Embryonic facial prominence (tissue), 1 donor: ENCODE measurements around the gene SUGCT.

ENCODE experiments used
- DNase-seq: peaks from one replicate; pipeline ENCODE4 v3.0.0-alpha.2; 2016; ENCODE audit errors: extremely low spot score

SUGCT gene

DNA sequence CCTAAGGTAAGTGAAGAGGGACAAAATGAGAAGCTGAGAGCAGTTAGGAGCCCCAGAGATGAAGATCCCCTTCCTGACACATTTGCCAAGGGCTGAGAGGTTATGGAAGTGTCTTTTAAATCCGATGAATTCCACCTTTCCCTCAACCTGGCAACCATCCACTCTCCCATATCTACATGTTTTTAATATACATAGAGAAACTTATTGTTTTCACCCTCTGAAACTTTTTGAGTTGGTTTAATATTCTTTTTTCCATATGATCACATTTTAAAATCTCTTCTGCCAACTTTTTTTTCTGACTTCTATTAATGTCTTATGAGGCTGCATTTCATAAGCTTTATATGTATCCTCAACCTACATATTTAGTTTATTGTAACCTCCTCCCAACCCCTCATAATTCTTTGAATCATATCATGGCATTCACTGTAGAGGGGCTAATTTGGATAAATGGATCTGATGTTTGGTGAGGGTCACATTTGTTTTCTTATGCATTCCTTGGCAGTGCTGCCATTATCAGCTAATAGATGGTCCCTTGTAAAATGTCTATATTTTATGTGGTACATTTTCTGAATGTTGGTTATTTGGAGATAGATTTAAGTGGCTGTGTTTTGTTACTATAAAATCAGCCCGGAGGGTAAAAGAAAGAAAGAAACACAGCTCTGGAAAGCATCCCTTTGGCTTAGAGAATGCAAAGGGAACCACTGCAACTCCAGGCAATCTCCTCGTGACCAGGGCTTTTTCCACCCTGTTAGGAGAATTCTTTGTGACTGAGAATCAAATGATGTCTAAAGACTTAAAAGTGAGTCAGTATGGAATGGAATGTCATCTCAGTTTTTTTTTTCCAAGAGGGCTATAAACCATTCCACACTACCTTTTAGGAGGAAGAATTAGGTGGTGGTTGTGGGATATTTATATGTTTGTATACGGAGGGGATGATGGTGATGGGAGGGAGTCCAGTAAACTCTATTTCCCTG lies 334.4 kb downstream of the SUGCT start:
- DNase-seq, result no peak

DNA sequence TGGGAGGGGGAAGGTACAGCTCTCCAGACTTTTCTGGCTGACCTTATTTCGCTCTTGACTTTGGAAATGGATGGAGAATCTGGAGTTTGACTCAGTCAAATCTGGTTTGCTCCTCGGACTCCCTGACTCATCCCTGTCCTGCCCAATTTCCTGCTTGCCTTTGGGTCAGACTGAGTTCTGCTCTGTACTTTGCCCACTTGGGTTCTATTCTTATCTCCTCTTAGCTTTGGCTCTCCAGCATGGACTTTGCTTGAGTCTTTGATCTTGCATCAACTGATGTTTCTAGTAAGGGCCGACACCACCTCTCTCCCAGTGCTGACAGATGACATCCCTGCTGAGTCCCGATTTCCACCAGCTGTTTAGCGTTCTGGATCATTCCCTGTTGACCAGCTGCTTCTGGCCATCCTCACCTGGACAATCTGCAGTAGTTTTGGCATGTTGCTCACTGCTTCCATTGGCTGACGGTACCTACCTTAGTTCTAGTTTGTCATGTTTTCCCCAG lies 335.3 kb downstream of the SUGCT start:
- DNase-seq, result no peak

DNA sequence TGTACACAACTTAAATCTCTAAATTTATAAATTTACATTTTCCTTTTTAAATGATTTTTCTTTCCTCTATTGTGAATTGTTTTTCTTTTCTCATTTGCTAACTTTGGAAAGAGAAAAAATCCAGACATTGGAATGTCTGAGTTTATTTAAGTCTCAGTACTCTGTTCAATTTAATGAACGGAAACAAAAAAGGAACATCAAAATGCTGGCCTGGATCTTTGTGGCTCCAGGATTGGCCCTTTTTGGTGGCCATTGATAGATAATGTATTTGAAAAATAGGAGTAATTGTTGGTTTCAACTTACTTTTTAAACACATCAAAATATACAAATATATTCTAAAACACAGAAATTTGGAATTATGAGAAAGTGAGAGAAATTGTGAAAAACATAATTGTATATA lies 336.0 kb downstream of the SUGCT start:
- DNase-seq, result no peak

DNA sequence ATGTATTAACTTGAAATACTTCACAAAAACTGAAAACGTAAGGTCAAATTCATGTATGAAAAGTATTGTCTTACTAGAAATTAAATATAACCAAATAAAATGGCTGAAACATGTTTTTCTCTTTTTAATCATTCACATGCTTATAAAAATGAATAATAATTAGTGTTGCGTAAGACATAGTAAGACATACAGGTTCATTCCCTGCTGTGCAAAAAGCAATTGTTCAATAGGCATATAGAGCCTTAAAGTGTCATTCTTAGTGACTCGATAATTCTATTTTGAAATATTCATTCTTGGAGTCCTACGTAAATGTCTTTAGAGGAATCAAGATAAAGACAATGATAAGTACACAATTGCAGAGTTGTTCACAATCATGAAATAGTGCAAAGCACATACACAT lies 337.1 kb downstream of the SUGCT start:
- no peak for DNase-seq

DNA sequence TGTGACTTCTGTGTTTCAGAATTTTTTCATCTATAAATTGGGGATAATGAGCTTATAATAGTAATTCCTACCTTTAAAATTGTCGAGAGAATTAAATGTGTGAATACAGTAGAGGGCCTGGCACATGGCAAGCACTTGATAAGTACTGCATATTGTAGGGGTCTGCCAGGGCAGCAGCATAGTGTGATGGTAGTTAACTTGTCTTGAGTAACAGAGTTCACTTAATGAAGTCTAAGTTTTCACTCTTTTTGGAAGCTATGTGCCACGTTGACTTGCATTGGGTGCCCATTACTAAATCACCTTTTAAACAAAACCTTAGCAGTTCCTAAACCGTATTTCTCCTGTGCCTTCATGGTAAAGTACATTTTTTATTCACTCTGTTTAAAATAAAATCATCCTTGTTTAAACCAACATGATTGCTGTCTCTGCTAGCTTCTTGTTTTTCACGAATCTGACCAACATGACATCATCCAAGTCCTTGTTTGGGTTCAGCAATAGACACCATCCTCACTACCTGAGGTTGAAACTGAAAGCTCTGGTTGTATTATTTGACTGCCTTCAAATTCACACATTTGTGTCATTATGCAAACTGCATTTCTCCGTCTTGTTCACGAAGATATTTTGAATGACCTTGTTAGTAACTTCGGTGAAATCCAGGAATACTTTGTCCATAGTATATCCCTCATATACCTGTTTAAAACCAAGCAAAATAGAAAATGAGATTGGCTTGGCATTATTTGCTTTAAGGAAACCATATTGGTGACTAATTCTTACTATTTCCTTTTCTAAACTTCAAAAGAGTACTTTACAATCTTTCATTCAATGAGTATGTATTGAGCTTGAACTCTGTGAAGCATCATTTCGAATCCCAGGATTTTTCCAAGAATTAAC lies 340.2 kb downstream of the SUGCT start:
- DNase-seq, result no peak

DNA sequence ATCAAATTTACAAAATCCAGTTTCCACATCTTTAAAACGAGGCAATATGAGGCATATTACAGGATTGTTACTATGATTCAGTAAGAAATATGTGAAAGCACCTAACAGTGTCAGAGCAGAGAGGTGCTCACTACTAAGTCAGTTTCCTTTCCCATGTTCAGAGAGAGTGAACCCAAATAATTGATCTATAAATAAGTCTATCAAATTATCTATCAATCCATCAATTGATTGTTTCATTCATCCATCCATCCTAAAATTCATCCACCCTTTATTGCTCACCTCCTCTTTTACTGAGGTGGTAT lies 340.8 kb downstream of the SUGCT start:
- DNase-seq, result no peak

DNA sequence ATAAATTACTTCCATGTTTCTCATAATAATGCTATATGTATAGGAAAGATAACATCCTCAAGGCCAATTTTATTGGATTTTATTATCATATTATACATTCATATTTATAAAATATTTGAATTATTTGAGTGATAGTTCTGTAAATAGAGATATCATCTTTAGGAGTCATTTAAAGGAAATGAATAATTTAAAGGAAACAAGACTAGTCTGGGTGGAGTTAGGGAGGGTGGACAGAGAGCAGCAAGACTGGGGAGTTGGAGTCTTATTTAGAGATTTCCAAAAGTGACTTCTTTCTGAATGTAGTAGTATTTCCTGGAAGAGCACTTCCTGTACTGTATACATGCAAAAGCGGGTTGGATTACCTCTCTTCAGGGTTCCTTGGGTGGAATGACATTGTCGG lies 342.3 kb downstream of the SUGCT start:
- no peak for DNase-seq

DNA sequence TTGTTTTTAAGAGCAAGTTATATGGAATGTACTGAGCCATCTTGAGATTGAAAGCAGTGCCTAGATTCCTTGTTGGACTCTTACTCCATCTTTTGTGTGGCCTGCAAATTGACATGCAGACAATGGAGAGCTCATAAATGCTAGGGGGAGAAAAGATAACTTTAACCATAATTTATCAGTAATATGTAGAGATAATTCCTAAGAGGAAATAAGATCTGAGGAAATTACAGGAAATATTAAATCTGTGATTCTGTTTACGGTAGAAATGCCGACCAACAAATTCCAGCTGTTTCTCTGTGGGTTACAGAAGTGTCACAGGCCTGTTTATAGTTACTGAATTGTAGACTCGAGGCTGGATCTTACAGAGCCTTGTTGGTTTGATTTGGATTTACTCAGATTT lies 348.0 kb downstream of the SUGCT start:
- DNase-seq, result no peak

DNA sequence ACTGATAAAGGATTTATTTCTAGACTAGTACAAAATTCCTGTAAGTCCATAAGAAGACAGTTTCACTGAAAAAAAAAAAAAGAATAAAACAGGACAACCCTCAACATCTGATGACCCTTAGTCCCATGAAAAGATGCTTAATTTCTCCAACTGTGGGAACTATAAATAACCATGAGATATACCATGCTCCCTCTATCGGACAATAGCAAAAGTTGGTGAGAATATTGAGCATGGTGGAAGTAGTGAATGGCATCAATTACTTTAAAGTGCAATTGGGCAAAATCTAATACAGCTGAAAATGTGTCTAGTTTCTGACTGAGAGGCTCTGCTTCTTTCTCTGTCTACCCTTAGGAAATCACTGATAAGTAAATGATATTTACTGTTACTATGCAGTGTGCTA lies 348.8 kb downstream of the SUGCT start:
- no peak for DNase-seq

DNA sequence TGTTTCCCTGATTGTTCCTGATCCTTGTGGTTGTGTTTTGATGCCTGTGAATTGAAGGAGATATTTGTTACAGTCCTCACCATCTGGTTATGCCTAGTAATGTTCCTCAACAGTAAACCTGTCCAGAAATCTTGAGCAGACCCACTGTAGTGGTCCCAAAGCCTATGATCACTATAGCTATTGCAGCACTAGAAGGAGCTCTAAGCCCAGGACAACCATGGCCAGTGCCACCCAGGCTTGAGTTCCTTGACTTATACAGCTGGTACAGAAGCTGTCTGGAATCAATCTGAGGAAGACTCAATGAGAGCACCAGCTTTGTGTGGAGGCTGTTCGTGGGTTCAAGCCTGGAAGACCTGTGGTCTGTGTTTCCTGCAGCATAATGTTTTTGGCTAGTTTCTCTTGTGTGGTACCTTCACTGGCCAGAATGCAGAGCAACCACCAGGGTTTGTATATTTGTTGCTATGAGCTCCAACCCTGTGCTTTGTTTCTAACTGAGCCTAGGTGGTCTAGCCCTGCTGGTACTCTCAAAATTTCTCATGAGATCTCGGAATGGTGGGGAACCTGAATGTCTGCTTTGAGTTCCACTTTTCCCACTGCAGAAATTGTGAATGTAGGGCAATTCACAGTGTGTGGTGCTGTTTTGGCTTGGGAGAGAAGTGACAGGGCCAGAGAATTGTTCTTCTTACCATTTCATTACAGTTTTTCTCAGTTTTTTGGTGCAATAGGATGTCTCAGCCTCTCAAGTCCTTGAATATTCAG lies 355.2 kb downstream of the SUGCT start:
- DNase-seq, result no peak

DNA sequence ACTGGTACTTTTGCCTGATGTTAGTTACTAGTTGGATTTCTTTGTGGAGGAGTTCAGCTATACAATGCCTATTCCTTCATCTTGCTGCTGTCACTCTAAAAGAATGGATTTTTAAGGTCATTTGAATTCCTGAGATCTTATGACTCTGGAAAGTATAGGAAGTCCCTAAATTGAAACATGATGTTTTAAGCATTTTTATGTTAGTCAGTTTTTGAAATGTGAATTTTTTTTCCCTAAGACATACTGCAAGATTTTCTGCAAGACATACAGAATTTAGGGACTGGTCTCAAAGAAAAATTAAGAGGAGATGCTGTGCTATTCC lies 355.8 kb downstream of the SUGCT start:
- DNase-seq, result no peak

DNA sequence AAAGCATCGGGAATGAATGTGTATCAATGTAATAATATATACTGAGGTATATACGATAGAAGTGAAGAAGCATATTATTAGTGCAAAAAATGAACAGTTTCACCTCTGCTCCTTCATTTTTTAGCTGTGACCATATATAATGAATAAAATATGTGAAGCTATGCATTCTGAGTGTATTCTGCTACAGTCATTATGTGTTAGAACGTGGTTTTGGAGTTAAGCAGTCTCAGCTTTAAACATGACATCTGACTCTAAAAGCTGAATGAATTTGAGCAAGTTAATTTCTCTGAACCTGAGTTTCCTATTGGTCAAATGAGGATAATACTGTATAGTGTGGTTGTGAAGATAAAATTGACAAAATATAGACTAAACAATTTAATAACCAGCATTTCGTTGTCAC lies 358.1 kb downstream of the SUGCT start:
- no peak for DNase-seq

DNA sequence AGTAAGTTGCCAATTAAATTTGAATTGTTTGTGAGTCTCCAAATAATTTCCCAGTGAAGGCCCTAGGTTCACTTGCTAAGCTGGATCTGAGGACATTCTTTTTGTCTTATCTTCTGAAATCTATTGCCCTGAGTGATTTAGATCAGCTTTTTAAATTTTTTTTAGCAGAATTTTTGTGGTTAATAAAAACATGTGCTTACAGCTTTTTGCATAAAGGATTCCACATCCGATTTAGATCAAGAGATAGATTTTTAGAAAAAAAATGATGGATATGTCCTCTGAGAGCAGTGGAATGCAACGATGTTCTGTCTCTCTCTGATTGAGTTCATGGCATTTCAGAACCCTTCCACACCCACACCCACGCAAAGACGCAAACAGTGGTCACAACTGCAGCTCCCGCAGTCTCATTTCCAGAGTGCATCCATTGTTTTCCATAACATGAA lies 358.8 kb downstream of the SUGCT start:
- no peak for DNase-seq

DNA sequence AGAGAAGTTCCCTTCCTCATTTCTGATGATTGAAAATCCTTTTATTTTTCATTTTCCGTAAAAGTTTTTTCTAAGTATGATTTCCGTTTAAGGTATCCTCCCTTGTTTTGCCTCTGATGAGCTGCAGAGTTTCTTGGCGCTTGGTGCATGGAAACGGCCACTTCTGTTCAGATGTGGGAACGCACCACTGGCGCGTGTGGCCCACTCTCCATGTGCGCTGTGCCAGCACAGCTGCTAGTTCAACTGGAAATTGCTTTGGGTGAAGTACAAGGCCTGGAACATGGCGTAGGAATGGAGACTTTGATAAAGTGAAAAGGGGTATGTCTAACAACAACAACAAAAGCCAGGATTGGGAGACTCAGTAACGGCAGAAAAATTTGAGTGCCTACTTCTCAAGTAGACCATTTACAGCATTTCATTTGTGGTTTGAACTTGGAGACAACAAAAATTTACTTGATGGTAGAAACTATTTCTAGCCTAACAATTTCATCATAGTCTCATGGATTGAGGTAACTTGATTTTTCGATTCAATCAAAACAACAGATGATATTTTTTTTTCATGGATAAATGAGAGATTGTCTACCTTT lies 364.2 kb downstream of the SUGCT start:
- DNase-seq, result no peak

DNA sequence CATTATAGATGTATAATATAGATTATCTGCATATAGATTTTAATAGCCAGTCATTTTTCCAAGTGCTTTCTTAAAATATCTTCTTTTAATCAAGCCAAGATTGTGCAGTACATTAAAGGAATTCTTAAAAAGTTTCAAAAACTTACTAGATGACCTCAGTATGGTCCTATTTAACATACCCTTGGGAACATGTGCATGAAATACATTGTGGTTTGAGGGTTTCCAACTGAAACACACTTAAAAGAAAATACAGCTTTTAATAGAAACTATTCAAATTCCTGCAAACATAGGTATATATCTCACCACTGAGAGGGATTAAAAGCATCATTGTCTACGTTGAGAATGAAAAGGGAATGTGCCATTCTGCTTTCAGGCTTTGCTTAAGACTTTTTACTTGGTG lies 364.9 kb downstream of the SUGCT start:
- no peak for DNase-seq

DNA sequence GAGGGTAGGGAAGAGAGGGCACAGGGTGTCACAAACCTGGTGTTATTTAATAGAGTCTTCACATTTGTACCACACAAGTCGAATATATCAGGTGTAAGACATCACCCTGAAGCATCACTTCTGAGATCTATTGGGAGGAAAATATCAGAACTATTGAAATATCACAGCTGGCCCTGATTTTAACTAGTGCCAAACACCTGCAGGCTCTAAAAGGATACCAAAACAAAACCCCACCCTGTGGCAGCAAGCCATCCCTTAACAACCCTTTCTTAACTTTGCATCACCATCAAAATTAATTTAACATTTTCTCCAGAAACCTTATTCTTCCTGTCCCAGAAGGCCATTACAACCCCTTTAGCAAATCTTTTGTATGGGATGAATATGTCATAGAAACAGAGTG lies 365.4 kb downstream of the SUGCT start:
- no peak for DNase-seq

DNA sequence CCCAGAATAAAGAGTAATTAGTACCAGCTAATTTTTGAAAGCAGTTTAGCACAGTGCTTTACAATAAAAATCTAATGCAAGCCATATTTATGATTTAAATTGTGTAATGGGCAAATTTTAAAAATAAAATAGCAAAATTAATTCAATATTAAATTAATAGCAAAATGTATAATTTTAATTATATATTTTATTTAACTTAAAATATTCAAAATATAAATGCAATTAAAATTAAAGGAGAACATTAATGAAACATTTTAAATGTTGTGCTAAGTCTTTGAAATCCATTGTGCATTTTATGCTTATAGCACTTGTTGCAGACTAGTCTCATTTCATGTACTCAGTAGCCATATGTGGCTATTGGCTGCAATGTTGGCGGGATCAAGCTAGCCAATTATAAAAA lies 367.6 kb downstream of the SUGCT start:
- DNase-seq, result no peak

DNA sequence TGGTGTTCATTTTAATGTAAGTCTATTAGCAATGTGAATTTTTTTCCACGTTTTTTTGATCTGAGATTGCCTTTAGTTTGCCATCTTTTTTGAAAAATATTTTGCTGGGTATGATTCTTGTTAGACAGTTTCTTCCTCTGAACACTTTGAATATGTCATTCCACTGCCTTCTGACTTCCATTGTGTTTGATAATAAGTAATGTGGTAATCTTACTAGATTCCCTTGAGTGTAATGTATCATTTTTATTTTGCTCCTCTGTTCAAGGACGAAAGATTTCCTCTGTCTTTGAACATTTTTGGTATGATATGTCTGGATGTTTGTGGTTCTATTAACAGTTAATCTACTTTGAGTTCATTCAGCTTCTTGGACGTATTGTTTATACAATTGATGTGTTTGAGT lies 371.4 kb downstream of the SUGCT start:
- DNase-seq, result no peak

DNA sequence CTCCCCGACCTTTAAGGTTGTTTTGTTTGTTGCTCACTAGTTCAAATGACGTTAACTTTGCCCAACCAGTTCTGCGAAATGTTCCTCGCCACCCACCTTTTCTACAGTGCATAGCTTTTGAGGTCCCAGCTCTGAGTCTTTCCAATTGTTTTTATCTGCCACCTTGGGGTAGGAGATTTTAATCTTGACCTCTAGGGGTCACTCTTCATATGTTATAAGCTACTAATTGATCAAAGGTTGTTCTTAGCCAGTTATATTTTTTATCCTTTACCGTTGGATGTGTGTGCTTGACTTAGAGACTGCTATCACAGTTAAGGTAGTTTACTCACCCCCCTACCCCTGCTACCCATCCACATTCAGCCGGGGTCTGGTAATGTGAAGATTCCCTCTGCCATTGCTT lies 372.4 kb downstream of the SUGCT start:
- DNase-seq, result no peak

DNA sequence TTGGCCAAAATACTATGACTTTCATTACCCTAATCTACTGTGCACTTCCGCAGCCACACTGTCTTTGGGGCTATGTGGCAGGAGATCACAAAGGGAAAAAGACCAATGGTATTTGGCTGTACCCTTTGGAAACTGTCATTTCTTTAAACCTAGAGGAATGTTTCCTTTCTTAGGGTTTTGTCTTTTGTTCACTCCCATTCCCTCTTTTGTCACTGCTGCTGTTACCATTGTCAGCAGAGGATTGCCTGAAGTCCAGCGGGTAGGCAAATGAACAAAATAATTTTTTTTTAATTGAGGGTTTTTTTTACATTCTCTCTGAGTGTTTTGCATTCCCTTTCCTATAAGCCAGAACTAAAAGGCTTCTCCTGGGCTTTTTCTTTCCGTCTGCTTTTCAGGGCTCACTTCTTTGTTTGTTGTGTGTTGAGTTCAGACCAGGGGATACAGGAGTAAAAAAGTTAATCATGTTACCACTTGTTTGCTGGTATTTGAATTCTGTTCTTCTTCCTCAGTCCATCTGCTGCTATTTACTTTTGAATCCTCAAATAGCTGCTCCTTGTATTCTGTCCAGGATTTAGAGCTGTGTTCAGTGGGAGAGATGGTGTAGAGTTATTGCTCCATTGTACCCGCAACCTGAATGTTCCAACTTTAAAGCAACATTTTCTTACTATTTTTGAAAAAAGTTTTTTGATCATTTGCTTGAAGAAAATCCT lies 374.6 kb downstream of the SUGCT start:
- DNase-seq, result no peak

DNA sequence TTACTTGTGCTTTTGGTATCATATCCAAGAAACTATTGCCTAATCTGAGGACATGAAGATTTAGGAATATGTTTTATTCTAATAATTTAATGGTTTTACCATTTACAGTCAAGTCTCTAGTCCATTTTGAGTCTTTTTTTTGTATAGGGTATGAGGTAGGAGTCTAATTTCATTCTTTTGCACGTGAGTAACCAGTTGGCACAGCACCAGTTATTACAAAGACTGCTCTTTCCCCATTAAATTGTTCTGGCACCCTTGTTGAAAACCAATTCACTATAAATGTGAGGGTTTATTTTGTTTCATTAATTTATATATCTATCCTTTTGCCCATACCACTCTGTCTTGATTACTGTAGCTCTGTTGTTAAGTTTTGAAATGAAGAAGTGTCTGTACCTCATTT lies 381.6 kb downstream of the SUGCT start:
- no peak for DNase-seq
